ENCODE data around the gene BHLHE41.

DNA sequence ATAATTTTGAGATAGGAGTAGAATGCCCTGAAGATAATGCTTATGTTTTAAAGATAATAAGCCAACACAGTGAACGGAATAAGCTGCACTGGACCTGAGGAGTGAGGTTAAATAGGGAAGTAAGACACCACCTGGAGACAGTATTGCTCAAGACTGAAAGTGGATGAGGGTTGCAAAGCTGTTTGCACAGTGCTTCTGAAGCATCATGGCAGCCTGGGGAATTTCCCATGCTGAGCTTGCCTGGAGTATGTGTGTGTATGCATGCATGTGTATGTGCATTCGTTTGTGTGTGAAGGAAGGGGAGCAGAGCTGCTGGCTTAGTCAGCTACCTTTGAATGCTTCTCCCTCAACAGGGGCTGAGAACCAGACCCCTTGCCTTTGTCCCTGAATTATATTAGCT is 35.8 kb downstream of the BHLHE41 start:
- TF ChIP-seq ZNF8 (CRISPR knock-in tag; IDR thresholded peaks at IDR 0.05): no peak
- TF ChIP-seq, protein P1, sequence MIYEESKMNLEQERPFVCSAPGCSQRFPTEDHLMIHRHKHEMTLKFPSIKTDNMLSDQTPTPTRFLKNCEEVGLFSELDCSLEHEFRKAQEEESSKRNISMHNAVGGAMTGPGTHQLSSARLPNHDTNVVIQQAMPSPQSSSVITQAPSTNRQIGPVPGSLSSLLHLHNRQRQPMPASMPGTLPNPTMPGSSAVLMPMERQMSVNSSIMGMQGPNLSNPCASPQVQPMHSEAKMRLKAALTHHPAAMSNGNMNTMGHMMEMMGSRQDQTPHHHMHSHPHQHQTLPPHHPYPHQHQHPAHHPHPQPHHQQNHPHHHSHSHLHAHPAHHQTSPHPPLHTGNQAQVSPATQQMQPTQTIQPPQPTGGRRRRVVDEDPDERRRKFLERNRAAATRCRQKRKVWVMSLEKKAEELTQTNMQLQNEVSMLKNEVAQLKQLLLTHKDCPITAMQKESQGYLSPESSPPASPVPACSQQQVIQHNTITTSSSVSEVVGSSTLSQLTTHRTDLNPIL (CRISPR knock-in tag; IDR thresholded peaks at IDR 0.05; ENCODE audit: low read depth): no peak
- no peak for TF ChIP-seq SNAI2 (CRISPR knock-in tag; IDR thresholded peaks at IDR 0.05)
- TF ChIP-seq ZFP30 (CRISPR knock-in tag; IDR thresholded peaks at IDR 0.05): no peak
- TF ChIP-seq ZC3H10 (CRISPR knock-in tag; IDR thresholded peaks at IDR 0.05): no peak
- TF ChIP-seq CSDC2 (CRISPR knock-in tag; IDR thresholded peaks at IDR 0.05): no peak
- no peak for TF ChIP-seq ZFP3 (CRISPR knock-in tag; IDR thresholded peaks at IDR 0.05)
- TF ChIP-seq, protein P2, sequence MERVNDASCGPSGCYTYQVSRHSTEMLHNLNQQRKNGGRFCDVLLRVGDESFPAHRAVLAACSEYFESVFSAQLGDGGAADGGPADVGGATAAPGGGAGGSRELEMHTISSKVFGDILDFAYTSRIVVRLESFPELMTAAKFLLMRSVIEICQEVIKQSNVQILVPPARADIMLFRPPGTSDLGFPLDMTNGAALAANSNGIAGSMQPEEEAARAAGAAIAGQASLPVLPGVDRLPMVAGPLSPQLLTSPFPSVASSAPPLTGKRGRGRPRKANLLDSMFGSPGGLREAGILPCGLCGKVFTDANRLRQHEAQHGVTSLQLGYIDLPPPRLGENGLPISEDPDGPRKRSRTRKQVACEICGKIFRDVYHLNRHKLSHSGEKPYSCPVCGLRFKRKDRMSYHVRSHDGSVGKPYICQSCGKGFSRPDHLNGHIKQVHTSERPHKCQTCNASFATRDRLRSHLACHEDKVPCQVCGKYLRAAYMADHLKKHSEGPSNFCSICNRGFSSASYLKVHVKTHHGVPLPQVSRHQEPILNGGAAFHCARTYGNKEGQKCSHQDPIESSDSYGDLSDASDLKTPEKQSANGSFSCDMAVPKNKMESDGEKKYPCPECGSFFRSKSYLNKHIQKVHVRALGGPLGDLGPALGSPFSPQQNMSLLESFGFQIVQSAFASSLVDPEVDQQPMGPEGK (CRISPR knock-in tag; IDR thresholded peaks at IDR 0.05; ENCODE audit: borderline replicate concordance): no peak
- no peak for TF ChIP-seq ESRRG (CRISPR knock-in tag; IDR thresholded peaks at IDR 0.05)
- TF ChIP-seq BACH2 (CRISPR knock-in tag; IDR thresholded peaks at IDR 0.05; ENCODE audit: borderline replicate concordance): no peak
- TF ChIP-seq, protein P3, sequence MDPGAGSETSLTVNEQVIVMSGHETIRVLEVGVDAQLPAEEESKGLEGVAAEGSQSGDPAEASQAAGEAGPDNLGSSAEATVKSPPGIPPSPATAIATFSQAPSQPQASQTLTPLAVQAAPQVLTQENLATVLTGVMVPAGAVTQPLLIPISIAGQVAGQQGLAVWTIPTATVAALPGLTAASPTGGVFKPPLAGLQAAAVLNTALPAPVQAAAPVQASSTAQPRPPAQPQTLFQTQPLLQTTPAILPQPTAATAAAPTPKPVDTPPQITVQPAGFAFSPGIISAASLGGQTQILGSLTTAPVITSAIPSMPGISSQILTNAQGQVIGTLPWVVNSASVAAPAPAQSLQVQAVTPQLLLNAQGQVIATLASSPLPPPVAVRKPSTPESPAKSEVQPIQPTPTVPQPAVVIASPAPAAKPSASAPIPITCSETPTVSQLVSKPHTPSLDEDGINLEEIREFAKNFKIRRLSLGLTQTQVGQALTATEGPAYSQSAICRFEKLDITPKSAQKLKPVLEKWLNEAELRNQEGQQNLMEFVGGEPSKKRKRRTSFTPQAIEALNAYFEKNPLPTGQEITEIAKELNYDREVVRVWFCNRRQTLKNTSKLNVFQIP (CRISPR knock-in tag; IDR thresholded peaks at IDR 0.05; ENCODE audit: borderline replicate concordance, low read depth): no peak
- no peak for TF ChIP-seq PPARA (CRISPR knock-in tag; IDR thresholded peaks at IDR 0.05; ENCODE audit: borderline replicate concordance)

All from SK-N-SH treated with all-trans-retinoic acid at 6 μM for 48 hours (cell line).